Renal cortex interstitium (tissue), 11 donors: Measurements from ENCODE around the gene B2M. TPM values are rescaled to one million over a fixed set of nuclear protein-coding genes. Genes with fewer than 3 reads are reported as not detected.
"Not testable (repeated sequence)": the region's sequence is repeated elsewhere in the genome, so short reads cannot be mapped to it uniquely, and the experiment has no call there.

Experiments used
- DNase-seq, 11 donors: peaks; one replicate each; pipeline ENCODE4 v3.0.0-alpha.2; 2013; ENCODE audit warnings: low read depth in 9 of 11, low spot score in 4 of 11; ENCODE audit errors: extremely low read depth in 1 of 11
- polyA plus RNA-seq, 3 donors: library from polyadenylated mRNA; unstranded; fragments of 120-200 nt; gene quantifications; one replicate each; pipeline ENCODE4 v1.2.1, GENCODE V29; 2013; ENCODE audit not compliant: insufficient read length in 3 of 3

B2M gene
- polyA plus RNA-seq, 3 donors: 770 to 879 (median 791) TPM

GRCh38 chr15:44715797-44716334 is 4.5 kb downstream of the B2M start:
- DNase-seq: no peak

GRCh38 chr15:44716983-44717602 is 5.8 kb downstream of the B2M start:
- no peak for DNase-seq

DNA sequence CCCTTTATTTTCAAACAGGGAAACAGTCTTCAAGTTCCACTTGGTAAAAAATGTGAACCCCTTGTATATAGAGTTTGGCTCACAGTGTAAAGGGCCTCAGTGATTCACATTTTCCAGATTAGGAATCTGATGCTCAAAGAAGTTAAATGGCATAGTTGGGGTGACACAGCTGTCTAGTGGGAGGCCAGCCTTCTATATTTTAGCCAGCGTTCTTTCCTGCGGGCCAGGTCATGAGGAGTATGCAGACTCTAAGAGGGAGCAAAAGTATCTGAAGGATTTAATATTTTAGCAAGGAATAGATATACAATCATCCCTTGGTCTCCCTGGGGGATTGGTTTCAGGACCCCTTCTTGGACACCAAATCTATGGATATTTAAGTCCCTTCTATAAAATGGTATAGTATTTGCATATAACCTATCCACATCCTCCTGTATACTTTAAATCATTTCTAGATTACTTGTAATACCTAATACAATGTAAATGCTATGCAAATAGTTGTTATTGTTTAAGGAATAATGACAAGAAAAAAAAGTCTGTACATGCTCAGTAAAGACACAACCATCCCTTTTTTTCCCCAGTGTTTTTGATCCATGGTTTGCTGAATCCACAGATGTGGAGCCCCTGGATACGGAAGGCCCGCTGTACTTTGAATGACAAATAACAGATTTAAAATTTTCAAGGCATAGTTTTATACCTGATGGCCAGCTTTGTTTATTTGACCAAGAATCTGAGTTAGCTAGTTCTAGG is 7.0 kb downstream of the B2M start:
- DNase-seq: no peak

- no peak for DNase-seq
Observed at GRCh38 chr15:44718927-44719292, 7.6 kb downstream of the B2M start.

GRCh38 chr15:44719293-44719999 is 8.1 kb downstream of the B2M start:
- DNase-seq: no peak

- not testable (repeated sequence) for DNase-seq
Observed at GRCh38 chr15:44720000-44720435, 8.7 kb downstream of the B2M start.

- DNase-seq: no peak
Observed at GRCh38 chr15:44720460-44721176, 9.3 kb downstream of the B2M start.

DNA sequence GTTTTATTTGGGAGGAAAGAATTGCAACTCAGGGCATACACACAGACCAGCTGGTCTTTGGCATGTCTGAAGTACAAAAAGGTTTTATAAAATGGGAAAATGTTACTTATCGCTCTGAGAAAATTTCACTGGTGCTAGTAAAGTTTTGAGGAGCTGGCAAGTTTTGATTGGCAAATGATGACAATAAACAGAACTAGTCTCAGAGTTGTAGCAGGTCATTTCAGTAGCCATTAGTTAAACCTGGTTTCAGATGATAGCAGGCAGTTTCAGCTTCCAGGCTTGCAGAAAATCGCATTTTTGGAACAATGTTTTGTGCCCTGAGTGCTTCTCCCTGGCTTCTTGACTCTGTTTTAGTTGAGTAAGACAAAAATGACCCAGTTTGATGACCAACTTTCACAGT is 10.7 kb downstream of the B2M start:
- DNase-seq: no peak

GRCh38 chr15:44726136-44726535 is 14.8 kb downstream of the B2M start:
- no peak for DNase-seq

DNA sequence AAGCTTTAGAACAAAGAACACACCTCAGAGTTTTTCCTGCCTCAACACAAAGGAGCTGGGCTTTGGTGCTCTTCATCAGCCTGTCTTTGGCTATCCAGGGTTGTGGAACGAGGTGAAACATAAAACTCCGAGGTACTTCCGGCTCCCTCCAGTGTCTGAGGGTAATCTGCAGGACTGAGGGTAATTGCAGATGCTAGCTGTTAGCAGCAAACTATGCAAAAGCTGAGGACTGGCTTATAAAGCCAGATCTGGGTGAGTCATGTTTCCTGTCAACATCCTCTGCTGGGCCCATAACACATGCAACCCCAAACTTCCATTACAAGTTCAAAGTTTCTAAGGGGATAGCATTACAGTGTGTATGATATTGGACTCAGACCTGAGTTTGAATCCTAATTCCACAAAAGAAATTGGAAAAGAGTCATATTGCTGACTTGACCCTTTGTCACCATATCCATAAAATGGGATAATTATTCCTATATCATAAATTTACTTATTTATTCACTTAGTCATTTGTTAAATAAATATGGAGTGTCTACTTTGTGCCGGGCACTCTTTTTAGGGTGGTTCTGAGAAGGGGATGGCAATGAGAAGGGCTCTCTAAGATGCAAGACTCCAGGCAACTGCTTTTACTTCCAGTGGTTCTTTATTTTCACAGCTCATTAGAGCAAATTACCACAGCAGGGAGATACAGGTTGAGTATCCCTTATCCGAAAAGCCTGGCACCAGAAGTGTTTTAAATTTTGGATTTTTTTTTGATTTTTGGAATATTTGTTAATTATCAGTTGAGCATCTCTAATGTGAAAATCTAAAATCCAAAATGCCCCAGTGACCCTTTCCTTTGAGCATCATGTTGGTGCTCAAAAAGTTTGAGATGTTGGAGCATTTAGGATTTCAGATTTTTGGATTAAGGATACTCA is 15.5 kb downstream of the B2M start:
- DNase-seq: no peak

- DNase-seq: no peak
Observed at GRCh38 chr15:44727485-44728231, 16.3 kb downstream of the B2M start.

GRCh38 chr15:44728232-44728575 is 16.9 kb downstream of the B2M start:
- DNase-seq: not testable (repeated sequence)

- peak; percentile 89 to 98 (median 95) for DNase-seq
Observed at GRCh38 chr15:44728576-44729407, 17.5 kb downstream of the B2M start.

DNA sequence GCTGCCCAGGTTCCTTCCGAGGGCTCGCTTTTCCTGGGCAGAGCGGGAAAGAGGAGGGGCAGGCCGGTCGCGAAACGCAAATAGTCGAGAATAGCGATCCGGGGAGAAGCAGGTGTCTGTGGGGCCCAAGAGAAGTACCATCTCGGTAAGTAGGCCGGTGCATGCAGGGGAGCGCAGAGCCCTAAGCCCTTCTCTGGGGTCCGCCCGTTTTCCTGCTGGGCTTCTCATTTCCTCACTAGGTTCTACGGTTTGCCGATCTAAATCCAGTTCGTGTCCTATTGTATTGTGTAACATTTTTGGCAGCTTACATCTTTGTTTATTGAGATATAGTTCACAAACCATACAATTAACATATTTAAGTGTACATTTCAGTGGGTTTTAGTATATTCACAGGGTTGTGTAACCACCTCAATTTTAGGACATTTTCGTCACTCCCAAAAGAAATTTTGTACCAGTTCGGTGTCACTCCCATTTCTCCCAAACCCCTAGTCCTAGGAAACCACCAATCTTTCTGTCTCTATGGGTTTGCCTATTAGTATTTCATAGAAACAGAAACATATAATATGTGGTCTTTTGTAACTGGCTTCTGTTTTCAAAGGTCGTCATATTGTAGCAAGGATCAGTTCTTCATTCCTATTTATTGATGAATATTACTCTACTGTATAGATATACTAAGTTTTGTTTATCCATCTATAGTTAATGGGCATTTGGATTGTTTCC is 18.3 kb downstream of the B2M start:
- DNase-seq: no peak

- no peak for DNase-seq
Observed at GRCh38 chr15:44734839-44735481, 23.6 kb downstream of the B2M start.
